Gastrocnemius medialis (tissue), 4 donors: ENCODE measurements around the gene SLC5A3.

ENCODE experiments used
- CTCF ChIP-seq, 5 experiments: fragments of 450-650 bp in 3 of 5; fragments of 200-600 bp in 2 of 5; sonication (generic) in 2 of 5; IDR thresholded peaks in 4 of 5; conservative IDR thresholded peaks in 1 of 5; 1 replicate in 4 of 5; 2 replicates in 1 of 5; pipeline ENCODE4 v1.5.1; 2016 to 2019; ENCODE audit warnings: antibody characterized with exemption in 5 of 5, mild to moderate bottlenecking in 3 of 5, moderate library complexity in 3 of 5
- POLR2A ChIP-seq, 2 donors: fragments of 450-650 bp; IDR thresholded peaks; one replicate each; pipeline ENCODE4 v1.6.1; 2017; ENCODE audit warnings: antibody characterized with exemption in 2 of 2, mild to moderate bottlenecking in 2 of 2, moderate library complexity in 2 of 2

- TF ChIP-seq CTCF (IDR thresholded peaks at IDR 0.05 in 4 of 5, conservative IDR thresholded peaks at IDR 0.05 in 1 of 5) (no peak), POLR2A (IDR thresholded peaks at IDR 0.05) (no peak)
These were observed 41.5 kb upstream of the SLC5A3 start for GRCh38 chr21:34031835-34032370.
